HAP-1 (cell line): ENCODE results near the gene RAPGEF1.
"Not testable (repeated sequence)": the region's sequence is repeated elsewhere in the genome, so short reads cannot be mapped to it uniquely, and the experiment has no call there.

Experiments used
- DNase-seq, 2 experiments: peaks; one replicate each; pipeline ENCODE4 v3.0.0-alpha.2; 2016 to 2020; ENCODE audit warnings: low spot score in 2 of 2
- H3K27me3 ChIP-seq: fragments of 250-450 bp; sonication (Bioruptor Pico); 2 replicates; pipeline ENCODE4 v1.5.1; 2020; ENCODE audit warnings: low read depth, mild to moderate bottlenecking, moderate library complexity
- H3K36me3 ChIP-seq: fragments of 250-450 bp; sonication (Bioruptor Pico); replicated peaks from 2 replicates; pipeline ENCODE4 v1.5.1; 2020; ENCODE audit warnings: mild to moderate bottlenecking
- H3K4me1 ChIP-seq: fragments of 250-450 bp; sonication (Bioruptor Pico); 2 replicates; pipeline ENCODE4 v1.5.1; 2020; ENCODE audit warnings: mild to moderate bottlenecking
- H3K4me3 ChIP-seq: fragments of 250-450 bp; sonication (Bioruptor Pico); 2 replicates; pipeline ENCODE4 v1.5.1; 2020; ENCODE audit warnings: mild to moderate bottlenecking, moderate library complexity
- H3K9me3 ChIP-seq: fragments of 250-450 bp; sonication (Bioruptor Pico); 2 replicates; pipeline ENCODE4 v1.5.1; 2020; ENCODE audit warnings: mild to moderate bottlenecking, moderate library complexity
- in situ Hi-C: fragments of 300-500 bp; cut with MboI; formaldehyde crosslinking; loops from 3 replicates; pipeline ENCODE4 v1.14.3; 2020; ENCODE audit warnings: low sequenced_read_pairs, inconsistent platforms, mixed read lengths

Gene RAPGEF1

DNA sequence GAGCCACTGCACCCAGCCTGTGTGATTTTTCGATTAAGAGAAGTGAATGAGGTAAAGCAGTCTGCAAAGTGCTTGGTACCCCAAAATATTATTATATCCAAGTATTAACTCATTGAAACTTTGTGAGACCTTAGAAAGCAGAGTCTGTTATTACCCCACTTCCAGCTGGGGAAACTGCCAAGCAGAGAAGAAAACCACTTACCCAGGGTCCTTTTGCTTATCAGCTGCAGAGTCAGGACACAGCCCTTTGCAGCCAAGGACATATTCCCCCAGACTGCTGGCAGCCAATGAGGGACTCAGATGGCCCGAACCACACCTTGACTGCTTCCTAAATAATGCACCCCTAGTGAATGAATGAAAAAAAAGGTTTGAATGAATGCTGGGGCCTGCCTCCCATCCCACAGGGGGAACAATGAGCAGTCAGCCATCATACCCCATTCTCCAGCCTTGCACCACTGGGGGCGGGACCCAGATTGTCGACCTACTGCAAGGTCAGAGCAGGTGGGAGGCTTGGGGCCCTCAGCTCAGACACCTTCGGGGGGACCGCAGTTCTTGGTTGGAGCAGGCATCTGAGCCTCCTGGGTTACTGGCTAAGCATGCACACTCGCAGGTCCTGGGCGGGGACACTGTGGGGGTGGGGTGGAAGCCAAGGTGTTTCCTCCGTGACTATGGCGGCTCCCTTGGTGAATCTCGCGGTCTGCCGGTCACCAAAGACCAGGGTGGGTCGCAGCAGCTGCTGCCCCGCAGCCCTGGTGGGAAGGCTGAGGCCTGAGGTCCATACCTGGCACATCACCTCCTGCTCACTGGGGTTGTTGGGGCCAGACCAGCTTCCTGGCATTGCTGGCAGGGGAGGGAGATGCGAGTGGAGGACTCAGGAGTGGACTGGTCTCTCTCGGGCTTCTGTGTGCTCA lies 164.9 kb downstream of the RAPGEF1 start:
- no peaks in the 10 kb centered on the region for H3K27me3 ChIP-seq
- no peaks in the 10 kb centered on the region for H3K9me3 ChIP-seq
- in situ Hi-C loops = no loop called here
- H3K4me3 ChIP-seq = no peak overlapping the region
- H3K4me1 ChIP-seq = no peaks in the 10 kb centered on the region
- no peak for DNase-seq
- peaks cover 8% of the 10 kb centered on the region for H3K36me3 ChIP-seq

DNA sequence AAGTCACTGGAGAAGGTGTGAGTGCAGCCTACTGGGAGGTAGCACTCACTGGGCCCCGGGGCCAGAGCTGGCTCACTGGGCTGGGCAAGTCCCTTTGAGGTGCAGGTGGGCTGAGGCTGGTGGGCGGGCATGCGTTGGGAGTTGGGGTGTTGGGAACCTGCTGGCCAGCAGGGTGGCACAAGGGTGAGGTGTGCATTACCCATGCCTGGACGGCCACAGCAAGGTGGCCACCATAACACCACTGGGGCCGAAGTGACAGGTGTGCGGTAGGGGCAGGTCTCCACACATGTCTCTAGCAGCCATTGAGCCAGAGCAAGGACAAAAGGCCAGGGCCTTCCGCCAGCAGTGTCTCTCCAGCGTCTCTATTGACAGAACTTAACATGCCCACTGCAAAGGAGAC lies 172.0 kb downstream of the RAPGEF1 start:
- no peak for DNase-seq
- Histone ChIP-seq H3K36me3 (no peaks in the 10 kb centered on the region), H3K9me3 (no peaks in the 10 kb centered on the region), H3K4me1 (no peaks in the 10 kb centered on the region), H3K27me3 (no peaks in the 10 kb centered on the region), H3K4me3 (no peak overlapping the region)
- in situ Hi-C loops = no loop called here

GRCh38 chr9:131566158-131566557 lies 173.7 kb downstream of the RAPGEF1 start:
- no peak for DNase-seq
- in situ Hi-C loops = no loop called here
- Histone ChIP-seq H3K4me3 (no peak overlapping the region), H3K9me3 (no peaks in the 10 kb centered on the region), H3K27me3 (no peaks in the 10 kb centered on the region), H3K36me3 (no peaks in the 10 kb centered on the region), H3K4me1 (no peaks in the 10 kb centered on the region)

DNA sequence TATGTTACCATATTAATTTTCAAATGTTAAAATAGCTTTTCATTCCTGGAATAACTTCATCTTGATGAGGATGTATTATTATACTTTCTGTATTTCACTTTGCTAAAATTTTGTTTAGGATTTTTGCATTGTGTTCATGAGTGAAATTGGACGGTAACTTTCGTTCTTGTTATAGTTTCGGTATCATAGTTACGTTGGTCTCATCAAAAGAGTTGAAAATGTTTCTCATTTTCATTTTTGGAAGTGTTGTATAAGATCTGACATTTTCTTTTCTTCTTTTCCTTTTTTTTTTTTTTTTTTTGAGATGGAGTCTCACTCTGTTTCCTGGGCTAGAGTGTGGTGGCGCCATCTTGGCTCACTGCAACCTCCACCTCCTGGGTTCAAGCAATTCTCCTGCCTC lies 174.5 kb downstream of the RAPGEF1 start:
- Histone ChIP-seq H3K27me3 (no peaks in the 10 kb centered on the region), H3K9me3 (no peaks in the 10 kb centered on the region), H3K4me3 (no peak overlapping the region), H3K36me3 (no peaks in the 10 kb centered on the region), H3K4me1 (no peaks in the 10 kb centered on the region)
- in situ Hi-C loops = no loop called here
- DNase-seq = no peak

- H3K4me1 ChIP-seq = no peaks in the 10 kb centered on the region
- H3K9me3 ChIP-seq = no peaks in the 10 kb centered on the region; the same call in 1 of the 2 replicates
- in situ Hi-C loops = no loop called here
- H3K4me3 ChIP-seq = no peak overlapping the region
- no peak for DNase-seq
- H3K27me3 ChIP-seq = no peaks in the 10 kb centered on the region
- no peaks in the 10 kb centered on the region for H3K36me3 ChIP-seq
Observed at GRCh38 chr9:131562032-131562959, 177.6 kb downstream of the RAPGEF1 start.

DNA sequence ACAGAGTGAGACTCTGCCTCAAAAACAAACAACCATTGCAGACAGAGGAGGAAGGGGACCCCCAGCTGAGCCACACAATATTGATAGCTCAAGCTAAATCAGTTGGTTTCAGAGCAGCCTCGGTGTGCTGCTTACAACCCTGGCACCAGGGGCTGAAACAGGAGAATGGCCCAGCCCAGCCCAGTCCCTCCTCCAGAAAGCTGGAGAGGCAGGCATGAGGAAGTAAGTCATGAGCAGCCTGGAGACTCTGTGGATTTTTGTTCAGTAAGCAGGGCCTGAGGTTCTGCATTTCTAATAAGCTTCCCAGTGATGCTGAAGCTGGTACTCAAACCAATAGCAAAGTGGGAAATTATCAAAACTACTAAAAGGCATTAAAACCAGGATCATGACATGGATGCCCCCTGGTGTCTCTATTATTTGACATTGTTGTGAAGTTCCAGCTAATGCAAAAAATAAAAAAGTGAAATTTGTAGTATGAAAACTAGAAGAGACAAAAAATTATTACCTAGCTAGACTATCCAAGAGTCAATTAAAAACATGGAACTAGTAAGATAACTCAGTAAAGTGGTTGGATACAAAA lies 180.4 kb downstream of the RAPGEF1 start:
- Histone ChIP-seq H3K27me3 (no peaks in the 10 kb centered on the region), H3K36me3 (no peaks in the 10 kb centered on the region), H3K4me3 (no peak overlapping the region), H3K9me3 (no peaks in the 10 kb centered on the region; the same call in 1 of the 2 replicates), H3K4me1 (no peaks in the 10 kb centered on the region)
- in situ Hi-C loops = no loop called here
- no peak for DNase-seq

DNA sequence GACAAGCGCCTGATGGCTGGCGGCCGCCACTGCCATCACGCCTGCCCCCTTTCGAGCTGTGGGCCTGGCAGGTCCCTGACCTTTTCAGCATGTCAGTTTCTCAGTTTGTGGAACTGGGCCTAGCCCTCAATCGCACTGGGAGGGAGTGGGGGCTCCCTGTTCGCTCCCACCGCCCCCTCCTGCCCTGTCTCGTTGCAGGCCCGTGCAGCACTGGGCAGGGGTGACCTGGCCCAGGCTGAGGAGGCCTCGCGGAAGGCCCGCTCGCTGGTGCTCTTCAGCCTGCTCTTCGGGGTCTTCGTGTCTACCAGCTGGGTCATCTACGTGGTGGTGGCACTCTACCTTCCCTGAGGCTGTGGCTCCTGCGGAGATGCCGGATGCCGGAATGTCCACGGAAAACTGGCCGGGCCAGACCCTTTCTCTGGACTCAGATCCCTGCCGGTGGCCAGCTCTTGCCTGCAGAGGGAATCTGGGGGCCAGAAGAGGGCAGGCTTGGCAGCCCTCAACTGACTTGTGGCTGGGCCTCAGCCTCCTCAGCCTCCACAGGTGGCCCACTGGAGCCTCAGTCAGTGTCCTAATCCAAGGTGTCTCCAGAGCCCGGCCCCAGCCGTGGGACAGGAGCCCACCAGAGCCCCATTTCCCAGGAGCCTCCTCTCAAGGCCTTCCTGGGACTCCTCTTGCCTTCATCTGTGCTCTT lies 181.9 kb downstream of the RAPGEF1 start:
- DNase-seq = no peak
- Histone ChIP-seq H3K4me3 (no peak overlapping the region), H3K27me3 (no peaks in the 10 kb centered on the region), H3K36me3 (no peaks in the 10 kb centered on the region), H3K4me1 (no peaks in the 10 kb centered on the region), H3K9me3 (no peaks in the 10 kb centered on the region; the same call in 1 of the 2 replicates)
- in situ Hi-C loops = no loop called here

DNA sequence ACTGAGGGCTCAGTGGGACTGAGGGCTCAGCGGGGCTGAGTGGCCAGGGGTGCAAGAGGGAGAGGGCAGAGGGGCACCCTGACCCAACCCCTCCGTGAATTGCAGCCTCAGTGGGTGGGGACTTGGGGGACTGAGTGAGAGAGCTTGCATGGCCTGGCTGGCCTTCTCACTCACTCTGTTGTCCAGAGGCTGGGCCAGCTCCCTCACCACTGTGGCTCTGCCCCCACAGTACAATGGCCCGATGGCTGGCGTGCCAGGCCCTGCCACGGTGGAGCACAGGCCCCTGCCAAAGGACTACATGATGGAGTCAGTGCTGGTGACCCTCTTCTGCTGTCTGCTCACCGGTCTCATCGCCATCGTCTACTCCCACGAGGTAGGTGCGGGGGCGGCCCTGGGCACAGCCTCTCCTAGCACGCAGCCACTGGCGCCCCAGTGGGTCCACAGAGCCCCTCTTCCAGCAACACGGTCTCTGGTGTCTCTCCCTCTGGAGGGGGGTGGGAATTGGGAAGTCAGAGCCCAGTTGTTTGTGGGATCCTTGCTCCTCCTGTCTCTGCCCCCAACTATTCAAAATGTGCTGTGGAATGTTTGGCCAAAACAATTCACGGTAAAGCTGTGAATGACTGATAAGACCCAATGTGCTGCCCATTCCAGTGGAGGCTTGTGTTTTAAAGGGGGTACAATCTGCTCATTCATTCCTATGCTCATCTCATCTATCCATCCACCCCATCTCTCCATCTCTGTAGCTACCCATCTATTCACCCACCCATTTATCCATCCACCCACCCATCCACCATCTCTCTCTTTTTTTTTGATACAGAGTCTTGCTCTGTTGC lies 183.8 kb downstream of the RAPGEF1 start:
- no peak for DNase-seq
- Histone ChIP-seq H3K9me3 (no peaks in the 10 kb centered on the region; the same call in 1 of the 2 replicates), H3K4me1 (no peaks in the 10 kb centered on the region), H3K27me3 (no peaks in the 10 kb centered on the region), H3K4me3 (no peak overlapping the region), H3K36me3 (no peaks in the 10 kb centered on the region)
- in situ Hi-C loops = no loop called here

- H3K4me3 ChIP-seq = no peak overlapping the region
Observed at GRCh38 chr9:131554843-131555351, 185.0 kb downstream of the RAPGEF1 start.

DNA sequence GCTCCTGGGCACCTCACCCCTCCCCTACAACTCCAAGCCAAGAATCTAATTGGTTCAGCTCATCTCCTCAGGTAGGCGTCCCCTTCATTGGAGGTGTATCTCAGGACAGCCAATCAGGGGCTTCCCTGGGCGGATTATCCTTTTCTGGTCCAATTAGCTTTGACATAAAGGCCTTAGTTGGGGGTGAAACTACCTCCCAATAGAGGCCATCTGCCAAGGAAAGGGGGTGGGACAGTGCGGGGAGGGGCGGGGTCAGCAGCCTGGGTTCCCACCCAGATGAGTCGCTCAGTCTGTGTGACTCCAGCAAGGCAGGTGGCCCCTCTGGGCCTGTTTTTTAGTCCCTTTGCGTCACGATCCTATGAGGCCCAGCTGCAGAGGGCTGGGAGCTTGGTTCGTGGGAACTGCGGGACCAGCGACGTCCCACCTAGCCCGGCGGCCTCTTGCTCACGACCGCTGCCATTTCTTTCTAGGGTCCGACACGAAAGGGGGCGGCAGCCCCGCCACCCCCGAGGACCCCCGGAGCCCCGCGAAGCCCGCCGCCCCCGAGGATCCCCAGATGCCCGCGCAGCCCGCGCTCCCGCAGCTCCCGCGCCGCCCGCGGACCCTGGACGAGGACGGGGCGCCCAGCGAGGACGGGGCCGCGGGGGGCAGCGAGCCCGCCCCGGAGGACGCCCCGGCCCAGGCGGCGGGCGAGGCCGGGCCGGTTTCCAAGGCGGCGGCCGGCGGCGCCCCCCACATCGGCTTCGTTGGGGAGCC lies 185.6 kb downstream of the RAPGEF1 start:
- no peaks in the 10 kb centered on the region for H3K36me3 ChIP-seq
- no peaks in the 10 kb centered on the region for H3K27me3 ChIP-seq
- no peak overlapping the region for H3K4me3 ChIP-seq
- H3K4me1 ChIP-seq = no peaks in the 10 kb centered on the region
- DNase-seq = no peak
- H3K9me3 ChIP-seq = no peaks in the 10 kb centered on the region; the same call in 1 of the 2 replicates
- in situ Hi-C loops = no loop called here

More at GRCh38 chr9:131554843-131555351, 185.0 kb downstream of the RAPGEF1 start:
- Histone ChIP-seq H3K27me3 (no peaks in the 10 kb centered on the region), H3K36me3 (no peaks in the 10 kb centered on the region), H3K4me1 (no peaks in the 10 kb centered on the region), H3K9me3 (no peaks in the 10 kb centered on the region; the same call in 1 of the 2 replicates)
- in situ Hi-C loops = no loop called here
- DNase-seq = no peak

- H3K27me3 ChIP-seq = no peaks in the 10 kb centered on the region; the same call in 1 of the 2 replicates
- no peaks in the 10 kb centered on the region for H3K9me3 ChIP-seq
- no peaks in the 10 kb centered on the region for H3K36me3 ChIP-seq
- no peak for DNase-seq
- H3K4me1 ChIP-seq = no peaks in the 10 kb centered on the region
- no peak overlapping the region for H3K4me3 ChIP-seq
- in situ Hi-C loops = no loop called here
Observed at GRCh38 chr9:131552030-131552429, 187.8 kb downstream of the RAPGEF1 start.

- in situ Hi-C loops = not testable (repeated sequence)
Observed at GRCh38 chr9:131550465-131550864, 189.4 kb downstream of the RAPGEF1 start.

More at GRCh38 chr9:131550465-131550864, 189.4 kb downstream of the RAPGEF1 start:
- H3K4me1 ChIP-seq, H3K4me3 ChIP-seq, DNase-seq, H3K9me3 ChIP-seq, H3K36me3 ChIP-seq, H3K27me3 ChIP-seq: not testable (repeated sequence)
